K562 (cell line): ENCODE measurements around the gene COLEC12. TPM values are rescaled to one million over a fixed set of nuclear protein-coding genes. Genes with fewer than 3 reads are reported as not detected.

Source experiments
- FOXJ2 ChIP-seq: fragments of 200-800 bp; sonication (Bioruptor generic); IDR thresholded peaks from 2 replicates; pipeline ENCODE4 v1.6.1; 2016; ENCODE audit warnings: missing genetic modification characterization, missing compliant biosample characterization
- PPARD ChIP-seq: fragments of 250-450 bp; sonication (Bioruptor Pico); IDR thresholded peaks from 2 replicates; pipeline ENCODE4 v1.8.0; 2022; ENCODE audit warnings: inconsistent platforms, mild to moderate bottlenecking, moderate library complexity
- RB1 ChIP-seq: fragments of 450-650 bp; IDR thresholded peaks from 2 replicates; pipeline ENCODE4 v1.6.1; 2017; ENCODE audit warnings: low read depth, mild to moderate bottlenecking
- TEAD4 ChIP-seq, 2 experiments: sonication (generic) in 1 of 2; formaldehyde crosslinking in 1 of 2; IDR thresholded peaks; 2 replicates each; pipeline versions ENCODE4 v1.6.1 to v1.8.0; 2012 to 2022; ENCODE audit warnings: borderline replicate concordance in 1 of 2, inconsistent platforms in 1 of 2, low read length in 1 of 2, mild to moderate bottlenecking in 1 of 2, missing genetic modification reagents in 1 of 2
- polyA plus RNA-seq, 8 experiments: library from polyadenylated mRNA; depleted of rRNA in 4 of 8; stranded (reverse) in 5 of 8; unstranded in 3 of 8; fragments of >200 nt; fragmentation: Nextera tagmentation in 2 of 8; fragmentation: Illumina TruSeq in 1 of 8; extraction: Ambion mirVana in 2 of 8; extraction: Trizol in 1 of 8; gene quantifications; 2 replicates each; pipeline versions ENCODE4 v1.2.1 to v1.2.3, GENCODE V29; 2011 to 2014; ENCODE audit warnings: inconsistent platforms in 1 of 8, missing spikeins in 1 of 8
- total RNA-seq, 7 experiments: library from RNA; depleted of rRNA in 6 of 7; stranded (reverse); fragments of >200 nt in 6 of 7; fragmentation: Illumina TruSeq in 2 of 7; extraction: Trizol in 2 of 7; gene quantifications; 2 replicates each; pipeline versions ENCODE4 v1.2.1 to v1.2.3, GENCODE V29; 2011 to 2021; ENCODE audit warnings: low replicate concordance in 1 of 7
- TF ChIP-seq, protein P1 (sequence below), 3 experiments: IDR thresholded peaks in 2 of 3; conservative IDR thresholded peaks in 1 of 3; 2 replicates each; pipeline ENCODE4 v1.5.1; 2011 to 2012; ENCODE audit warnings: low read length in 3 of 3, mild to moderate bottlenecking in 3 of 3, control low read depth in 2 of 3, improper control_type of control experiment in 1 of 3, inconsistent platforms in 1 of 3, low read depth in 1 of 3, mixed read lengths in 1 of 3, moderate library complexity in 1 of 3; ENCODE audit not compliant: insufficient read depth in 2 of 3
- TF ChIP-seq, protein P2 (sequence below), 2 experiments: IDR thresholded peaks in 1 of 2; conservative IDR thresholded peaks in 1 of 2; 2 replicates each; pipeline ENCODE4 v1.6.1; 2016; ENCODE audit warnings: low read depth in 2 of 2, mild to moderate bottlenecking in 1 of 2, missing compliant biosample characterization in 1 of 2, missing genetic modification characterization in 1 of 2, moderate library complexity in 1 of 2

COLEC12 gene
- total and polyA plus RNA-seq, 9 of the 15 experiments (the other 6 are each of a cell fraction or from before 2014, with no cell fraction given), result 0.04 TPM; not detected in 8

GRCh38 chr18:525036-525797, 24.7 kb upstream of the COLEC12 start (continued):
- TF ChIP-seq, protein P1, sequence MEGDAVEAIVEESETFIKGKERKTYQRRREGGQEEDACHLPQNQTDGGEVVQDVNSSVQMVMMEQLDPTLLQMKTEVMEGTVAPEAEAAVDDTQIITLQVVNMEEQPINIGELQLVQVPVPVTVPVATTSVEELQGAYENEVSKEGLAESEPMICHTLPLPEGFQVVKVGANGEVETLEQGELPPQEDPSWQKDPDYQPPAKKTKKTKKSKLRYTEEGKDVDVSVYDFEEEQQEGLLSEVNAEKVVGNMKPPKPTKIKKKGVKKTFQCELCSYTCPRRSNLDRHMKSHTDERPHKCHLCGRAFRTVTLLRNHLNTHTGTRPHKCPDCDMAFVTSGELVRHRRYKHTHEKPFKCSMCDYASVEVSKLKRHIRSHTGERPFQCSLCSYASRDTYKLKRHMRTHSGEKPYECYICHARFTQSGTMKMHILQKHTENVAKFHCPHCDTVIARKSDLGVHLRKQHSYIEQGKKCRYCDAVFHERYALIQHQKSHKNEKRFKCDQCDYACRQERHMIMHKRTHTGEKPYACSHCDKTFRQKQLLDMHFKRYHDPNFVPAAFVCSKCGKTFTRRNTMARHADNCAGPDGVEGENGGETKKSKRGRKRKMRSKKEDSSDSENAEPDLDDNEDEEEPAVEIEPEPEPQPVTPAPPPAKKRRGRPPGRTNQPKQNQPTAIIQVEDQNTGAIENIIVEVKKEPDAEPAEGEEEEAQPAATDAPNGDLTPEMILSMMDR (IDR thresholded peaks at IDR 0.05 in 2 of 3, conservative IDR thresholded peaks at IDR 0.05 in 1 of 3; ENCODE audit: insufficient read depth in 2 of 3, low read depth in 1 of 3, low read length in 3 of 3), result peak in 1 of 3 experiments; percentile 15; a peak in 1 of 6 replicates
- TF ChIP-seq PPARD (CRISPR knock-in tag) (no peak), FOXJ2 (tag) (no peak), RB1 (no peak), TEAD4 (IDR thresholded peaks at IDR 0.05; ENCODE audit: low read length) (no peak), TEAD4 (CRISPR knock-in tag; IDR thresholded peaks at IDR 0.05; ENCODE audit: borderline replicate concordance) (no peak)
- TF ChIP-seq, protein P2, sequence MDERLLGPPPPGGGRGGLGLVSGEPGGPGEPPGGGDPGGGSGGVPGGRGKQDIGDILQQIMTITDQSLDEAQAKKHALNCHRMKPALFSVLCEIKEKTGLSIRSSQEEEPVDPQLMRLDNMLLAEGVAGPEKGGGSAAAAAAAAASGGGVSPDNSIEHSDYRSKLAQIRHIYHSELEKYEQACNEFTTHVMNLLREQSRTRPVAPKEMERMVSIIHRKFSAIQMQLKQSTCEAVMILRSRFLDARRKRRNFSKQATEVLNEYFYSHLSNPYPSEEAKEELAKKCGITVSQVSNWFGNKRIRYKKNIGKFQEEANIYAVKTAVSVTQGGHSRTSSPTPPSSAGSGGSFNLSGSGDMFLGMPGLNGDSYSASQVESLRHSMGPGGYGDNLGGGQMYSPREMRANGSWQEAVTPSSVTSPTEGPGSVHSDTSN (CRISPR knock-in tag; IDR thresholded peaks at IDR 0.05; ENCODE audit: low read depth), result no peak
- TF ChIP-seq, protein P2 (tag; conservative IDR thresholded peaks at IDR 0.05; ENCODE audit: low read depth), result peak; percentile 87
